Measurements from ENCODE around the gene ATP11C.
"Not testable (repeated sequence)": the region's sequence is repeated elsewhere in the genome, so short reads cannot be mapped to it uniquely, and the experiment has no call there.

Gene ATP11C

GRCh38 chrX:139851730-139852129 lies 81.1 kb downstream of the ATP11C start:
- DNase-seq: no peak

GRCh38 chrX:139850968-139851367 lies 81.9 kb downstream of the ATP11C start:
- DNase-seq: no peak

GRCh38 chrX:139844884-139845283 lies 88.0 kb downstream of the ATP11C start:
- no peak for DNase-seq

- DNase-seq: no peak
Measured at GRCh38 chrX:139844163-139844562, 88.7 kb downstream of the ATP11C start.

- DNase-seq: no peak
Measured at GRCh38 chrX:139842326-139843185, 90.3 kb downstream of the ATP11C start.

GRCh38 chrX:139836335-139836734 lies 96.5 kb downstream of the ATP11C start:
- DNase-seq: not testable (repeated sequence)

- peak; percentile 18 for DNase-seq
Measured at GRCh38 chrX:139834879-139835278, 98.0 kb downstream of the ATP11C start.

- no peak for DNase-seq
Measured at GRCh38 chrX:139832718-139833309, 100.0 kb downstream of the ATP11C start.

- peak; percentile 20 for DNase-seq
Measured at GRCh38 chrX:139831675-139832456, 101.0 kb downstream of the ATP11C start.

GRCh38 chrX:139831017-139831416 lies 101.8 kb downstream of the ATP11C start:
- DNase-seq: no peak

- no peak for DNase-seq
Measured at GRCh38 chrX:139828830-139829229, 104.0 kb downstream of the ATP11C start.

- no peak for DNase-seq
Measured at GRCh38 chrX:139828033-139828432, 104.8 kb downstream of the ATP11C start.

GRCh38 chrX:139826065-139827044 lies 106.5 kb downstream of the ATP11C start:
- peak; percentile 35 for DNase-seq

- peak; percentile 44 for DNase-seq
Measured at GRCh38 chrX:139825618-139826017, 107.2 kb downstream of the ATP11C start.

GRCh38 chrX:139823806-139824205 lies 109.0 kb downstream of the ATP11C start:
- DNase-seq: no peak

GRCh38 chrX:139820358-139820984 lies 112.4 kb downstream of the ATP11C start:
- DNase-seq: no peak

- no peak for DNase-seq
Measured at GRCh38 chrX:139816204-139816603, 116.6 kb downstream of the ATP11C start.

GRCh38 chrX:139815771-139816170 lies 117.1 kb downstream of the ATP11C start:
- no peak for DNase-seq

- DNase-seq: no peak
Measured at GRCh38 chrX:139811942-139812629, 120.8 kb downstream of the ATP11C start.

GRCh38 chrX:139804482-139804881 lies 128.4 kb downstream of the ATP11C start:
- no peak for DNase-seq

- DNase-seq: no peak
Measured at GRCh38 chrX:139803224-139803623, 129.6 kb downstream of the ATP11C start.
